Chondrocyte (in vitro differentiated cells): Measurements from ENCODE around the gene MAGT1. TPM values are rescaled to one million over a fixed set of nuclear protein-coding genes. Genes with fewer than 3 reads are reported as not detected.
A peak's percentile ranks its signal among the peaks of the same experiment; 100 is the strongest.
"Not testable (repeated sequence)": the region's sequence is repeated elsewhere in the genome, so short reads cannot be mapped to it uniquely, and the experiment has no call there.

Experiments
- DNase-seq: peaks from one replicate; pipeline ENCODE4 v3.0.0; 2021; ENCODE audit warnings: mixed read lengths, low spot score
- H3K27ac Mint-ChIP-seq: one replicate; pipeline ENCODE4 v1.8.0; 2021; ENCODE audit warnings: mild to moderate bottlenecking, moderate library complexity, mixed read lengths; ENCODE audit not compliant: unreplicated experiment
- H3K27me3 Mint-ChIP-seq: 2 replicates; pipeline ENCODE4 v1.8.0; 2021; ENCODE audit warnings: low read depth, mixed read lengths
- H3K36me3 Mint-ChIP-seq: 2 replicates; pipeline ENCODE4 v1.8.0; 2021; ENCODE audit warnings: low read depth, mixed read lengths
- H3K4me1 Mint-ChIP-seq: 2 replicates; pipeline ENCODE4 v1.8.0; 2021; ENCODE audit warnings: low read depth, mild to moderate bottlenecking, mixed read lengths
- H3K4me3 Mint-ChIP-seq: one replicate; pipeline ENCODE4 v1.8.0; 2021; ENCODE audit warnings: mild to moderate bottlenecking, moderate library complexity, mixed read lengths; ENCODE audit not compliant: unreplicated experiment
- H3K9me3 Mint-ChIP-seq: 2 replicates; pipeline ENCODE4 v1.8.0; 2021; ENCODE audit warnings: low read depth, mixed read lengths
- total RNA-seq: library from RNA; stranded (reverse); gene quantifications from 3 replicates; pipeline ENCODE4 v1.2.1, GENCODE V29; 2021
- TF ChIP-seq, protein P1 (sequence below): fragments of 200-600 bp; sonication (generic); IDR thresholded peaks from 2 replicates; pipeline ENCODE4 v1.5.0; 2021; ENCODE audit warnings: antibody characterized with exemption, mild to moderate bottlenecking, moderate library complexity

MAGT1 gene
- total RNA-seq, 1 donor from 2014 or later, result 66.6 TPM

DNA sequence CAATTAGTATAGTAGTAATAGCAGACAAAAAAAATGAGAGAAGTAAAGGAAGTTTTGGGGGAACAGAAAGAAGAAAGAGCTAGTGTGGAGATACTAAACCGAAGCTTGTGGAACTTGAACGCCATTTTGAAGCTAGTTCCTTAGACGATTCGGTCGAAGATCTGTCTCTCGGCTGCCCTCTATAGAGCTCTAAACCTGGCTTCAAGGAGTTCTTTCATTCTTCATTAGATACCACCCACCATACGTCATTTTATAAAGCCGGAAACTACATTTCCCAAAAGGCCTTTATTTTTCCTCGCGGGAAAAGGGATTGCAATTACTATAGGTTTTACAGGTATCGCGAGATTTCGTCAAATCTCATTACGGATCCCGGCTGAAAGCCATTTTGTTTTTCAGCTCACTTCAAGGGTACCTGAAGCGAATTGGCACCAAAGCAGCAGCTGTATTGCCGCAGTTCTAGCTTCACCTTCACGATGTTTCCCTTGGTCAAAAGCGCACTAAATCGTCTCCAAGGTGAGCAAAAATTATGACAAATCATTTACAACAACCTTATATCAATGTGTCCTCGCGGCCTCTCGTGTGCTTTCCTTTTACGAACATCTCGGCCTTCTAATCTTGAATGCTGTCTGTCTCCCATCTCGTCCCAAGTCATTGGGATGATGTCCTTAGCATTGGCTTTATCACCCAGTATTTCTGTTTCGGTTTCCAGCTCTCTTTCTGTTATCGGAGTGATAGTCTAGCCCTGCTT, 4.0 kb upstream of the MAGT1 start, which contains the start of gene COX7B:
TSS of gene COX7B (plus strand) at position 388 of the 748 bp plus-strand sequence. CDS start at position 474, 86 bp downstream.
- Mint-ChIP-seq H3K27ac (peak within 1 kb of the TSS; percentile 96), H3K9me3 (peaks cover 13% of the 10 kb centered on the region), H3K4me1 (peaks cover 15% of the 10 kb centered on the region), H3K27me3 (no peaks in the 10 kb centered on the region), H3K36me3 (no peaks in the 10 kb centered on the region), H3K4me3 (peak within 1 kb of the TSS; percentile 83)
- TF ChIP-seq, protein P1, sequence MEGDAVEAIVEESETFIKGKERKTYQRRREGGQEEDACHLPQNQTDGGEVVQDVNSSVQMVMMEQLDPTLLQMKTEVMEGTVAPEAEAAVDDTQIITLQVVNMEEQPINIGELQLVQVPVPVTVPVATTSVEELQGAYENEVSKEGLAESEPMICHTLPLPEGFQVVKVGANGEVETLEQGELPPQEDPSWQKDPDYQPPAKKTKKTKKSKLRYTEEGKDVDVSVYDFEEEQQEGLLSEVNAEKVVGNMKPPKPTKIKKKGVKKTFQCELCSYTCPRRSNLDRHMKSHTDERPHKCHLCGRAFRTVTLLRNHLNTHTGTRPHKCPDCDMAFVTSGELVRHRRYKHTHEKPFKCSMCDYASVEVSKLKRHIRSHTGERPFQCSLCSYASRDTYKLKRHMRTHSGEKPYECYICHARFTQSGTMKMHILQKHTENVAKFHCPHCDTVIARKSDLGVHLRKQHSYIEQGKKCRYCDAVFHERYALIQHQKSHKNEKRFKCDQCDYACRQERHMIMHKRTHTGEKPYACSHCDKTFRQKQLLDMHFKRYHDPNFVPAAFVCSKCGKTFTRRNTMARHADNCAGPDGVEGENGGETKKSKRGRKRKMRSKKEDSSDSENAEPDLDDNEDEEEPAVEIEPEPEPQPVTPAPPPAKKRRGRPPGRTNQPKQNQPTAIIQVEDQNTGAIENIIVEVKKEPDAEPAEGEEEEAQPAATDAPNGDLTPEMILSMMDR, result peak; percentile 75
- no peak for DNase-seq

DNA sequence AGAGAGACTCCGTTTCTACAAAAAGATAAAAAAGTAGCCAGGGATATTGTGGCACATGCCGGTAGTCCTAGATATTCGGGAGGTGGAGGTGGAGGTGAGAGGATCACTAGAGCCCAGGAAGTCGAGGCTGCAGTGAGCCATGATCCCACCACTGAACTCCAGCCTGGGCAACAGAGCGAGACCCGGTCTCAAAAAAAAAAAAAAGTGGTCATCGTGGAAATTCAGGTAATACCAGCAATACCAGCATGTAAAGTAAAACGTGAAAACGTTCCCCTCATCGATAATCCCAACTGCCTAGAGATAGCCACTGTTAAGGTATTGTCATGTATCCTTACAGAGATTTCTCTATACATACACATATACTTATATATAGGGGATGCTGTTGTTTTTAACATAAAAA, 1.5 kb downstream of the MAGT1 start:
- peaks cover 20% of the 10 kb centered on the region for H3K4me1 Mint-ChIP-seq
- no peak for DNase-seq
- H3K27me3 Mint-ChIP-seq, result no peaks in the 10 kb centered on the region
- peaks cover 7% of the 10 kb centered on the region for H3K9me3 Mint-ChIP-seq
- H3K4me3 Mint-ChIP-seq, result peak overlapping the region; percentile 19
- peak overlapping the region; percentile 13 for H3K27ac Mint-ChIP-seq
- H3K36me3 Mint-ChIP-seq, result no peaks in the 10 kb centered on the region
- TF ChIP-seq, protein P1, result no peak

DNA sequence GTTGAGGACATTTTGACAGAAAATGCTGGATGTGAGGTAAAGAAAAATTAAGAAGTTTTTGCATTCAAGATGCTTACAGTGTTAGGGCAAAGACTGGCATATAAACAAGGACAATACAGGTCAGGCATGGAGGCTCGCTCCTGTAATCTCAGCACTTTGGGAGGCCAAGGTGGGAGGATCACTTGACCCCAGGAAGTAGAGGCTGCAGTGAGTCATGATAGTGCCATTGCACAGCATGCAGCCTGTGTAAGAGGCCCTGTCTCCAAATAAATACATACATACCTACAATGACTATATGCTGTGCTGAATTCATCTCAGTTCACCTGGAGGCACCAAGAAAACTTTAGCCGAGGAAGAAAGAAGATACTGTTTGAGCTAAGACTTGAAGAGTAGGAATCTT, 2.3 kb downstream of the MAGT1 start:
- Mint-ChIP-seq H3K36me3 (no peaks in the 10 kb centered on the region), H3K4me3 (no peak overlapping the region), H3K9me3 (peaks cover 7% of the 10 kb centered on the region)

DNA sequence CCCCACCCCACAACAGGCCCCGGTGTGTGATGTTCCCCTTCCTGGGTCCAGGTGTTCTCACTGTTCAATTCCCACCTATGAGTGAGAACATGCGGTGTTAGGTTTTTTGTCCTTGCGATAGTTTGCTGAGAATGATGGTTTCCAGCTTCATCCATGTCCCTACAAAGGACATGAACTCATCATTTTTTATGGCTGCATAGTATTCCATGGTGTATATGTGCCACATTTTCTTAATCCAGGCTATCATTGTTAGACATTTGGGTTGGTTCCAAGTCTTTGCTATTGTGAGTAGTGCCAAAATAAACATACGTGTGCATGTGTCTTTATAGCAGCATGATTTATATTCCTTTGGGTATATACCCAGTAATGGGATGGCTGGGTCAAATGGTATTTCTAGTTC, 13.8 kb downstream of the MAGT1 start:
- not testable (repeated sequence) for H3K9me3 Mint-ChIP-seq, H3K27me3 Mint-ChIP-seq, DNase-seq, H3K27ac Mint-ChIP-seq, H3K4me1 Mint-ChIP-seq, H3K36me3 Mint-ChIP-seq, H3K4me3 Mint-ChIP-seq

More for the DNA sequence above, 2.3 kb downstream of the MAGT1 start:
- peaks cover 20% of the 10 kb centered on the region for H3K4me1 Mint-ChIP-seq
- DNase-seq, result no peak
- TF ChIP-seq, protein P1, result no peak
- H3K27ac Mint-ChIP-seq, result no peak overlapping the region
- H3K27me3 Mint-ChIP-seq, result no peaks in the 10 kb centered on the region

DNA sequence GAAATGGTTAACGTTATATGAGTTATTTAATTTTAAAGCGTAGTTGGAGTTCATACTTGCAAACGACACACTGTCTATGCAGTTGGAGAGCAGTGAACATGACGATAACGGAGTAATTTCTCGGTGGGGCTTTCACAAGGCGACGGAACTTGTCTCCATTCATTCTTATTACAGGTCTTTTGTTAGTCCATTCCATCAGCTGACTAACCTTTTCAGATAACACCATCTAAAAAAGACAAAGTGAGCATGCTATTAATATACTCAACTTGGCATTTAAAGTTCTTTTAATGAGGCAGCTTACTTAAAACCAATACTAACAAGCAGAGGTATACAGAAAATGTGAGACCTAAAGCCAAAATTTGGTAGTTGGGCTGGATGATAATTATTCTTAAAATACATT, 19.9 kb downstream of the MAGT1 start:
- Mint-ChIP-seq H3K27me3 (no peaks in the 10 kb centered on the region), H3K4me1 (no peaks in the 10 kb centered on the region), H3K9me3 (peaks cover 4% of the 10 kb centered on the region), H3K27ac (no peak overlapping the region), H3K36me3 (peaks cover 2% of the 10 kb centered on the region), H3K4me3 (no peak overlapping the region)
- TF ChIP-seq, protein P1, result no peak
- DNase-seq, result no peak

DNA sequence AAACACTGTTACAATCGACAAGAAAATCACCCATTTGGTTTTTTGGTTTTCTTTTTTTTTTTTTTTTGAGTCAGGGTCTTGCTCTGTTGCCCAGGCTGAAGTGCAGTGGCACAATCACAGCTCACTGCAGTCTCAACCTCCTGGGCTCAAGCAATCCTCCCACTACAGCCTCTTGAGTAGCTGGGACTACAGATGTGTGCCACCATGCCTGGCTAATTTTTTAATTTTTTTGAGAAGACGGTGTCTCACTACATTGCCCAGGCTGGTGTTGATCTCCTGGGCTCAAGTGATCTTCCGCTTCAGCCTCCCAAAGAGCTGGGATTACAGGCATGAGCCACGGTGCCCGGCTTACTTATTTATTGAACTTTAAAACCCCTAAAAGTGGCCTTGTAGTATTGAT, 63.7 kb downstream of the MAGT1 start:
- H3K4me3 Mint-ChIP-seq, result not testable (repeated sequence)

DNA sequence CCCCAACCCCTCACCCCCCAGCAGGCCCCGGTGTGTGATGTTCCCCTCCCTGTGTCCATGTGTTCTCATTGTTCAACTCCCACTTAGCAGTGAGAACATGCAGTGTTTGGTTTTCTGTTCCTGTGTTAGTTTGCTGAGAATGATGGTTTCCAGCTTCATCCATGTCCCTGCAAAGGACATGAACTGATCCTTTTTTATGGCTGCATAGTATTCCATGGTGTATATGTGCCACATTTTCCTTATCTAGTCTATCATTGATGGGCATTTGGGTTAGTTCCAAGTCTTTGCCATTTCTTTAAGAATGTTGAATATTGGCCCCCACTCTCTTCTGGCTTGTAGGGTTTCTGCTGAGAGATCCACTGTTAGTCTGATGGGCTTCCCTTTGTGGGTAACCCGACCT, 73.2 kb downstream of the MAGT1 start:
- not testable (repeated sequence) for DNase-seq, H3K4me1 Mint-ChIP-seq, H3K4me3 Mint-ChIP-seq, H3K27me3 Mint-ChIP-seq, H3K27ac Mint-ChIP-seq
- peaks cover 14% of the 10 kb centered on the region for H3K36me3 Mint-ChIP-seq
- peaks cover 29% of the 10 kb centered on the region for H3K9me3 Mint-ChIP-seq

More for the DNA sequence above, 63.7 kb downstream of the MAGT1 start:
- H3K27ac Mint-ChIP-seq, H3K27me3 Mint-ChIP-seq, DNase-seq, H3K4me1 Mint-ChIP-seq, H3K36me3 Mint-ChIP-seq: not testable (repeated sequence)
- H3K9me3 Mint-ChIP-seq, result peaks cover 15% of the 10 kb centered on the region
